NCI-H345 treated with DMSO at 0.1 percent for 48 hours (cell line): Measurements from ENCODE around the gene TUNAR.

ENCODE experiments used
- DNase-seq: peaks from one replicate; lab custom pipeline; 2025; ENCODE audit not compliant: unreplicated experiment; lab: John Stamatoyannopoulos, UW

TUNAR gene

DNA sequence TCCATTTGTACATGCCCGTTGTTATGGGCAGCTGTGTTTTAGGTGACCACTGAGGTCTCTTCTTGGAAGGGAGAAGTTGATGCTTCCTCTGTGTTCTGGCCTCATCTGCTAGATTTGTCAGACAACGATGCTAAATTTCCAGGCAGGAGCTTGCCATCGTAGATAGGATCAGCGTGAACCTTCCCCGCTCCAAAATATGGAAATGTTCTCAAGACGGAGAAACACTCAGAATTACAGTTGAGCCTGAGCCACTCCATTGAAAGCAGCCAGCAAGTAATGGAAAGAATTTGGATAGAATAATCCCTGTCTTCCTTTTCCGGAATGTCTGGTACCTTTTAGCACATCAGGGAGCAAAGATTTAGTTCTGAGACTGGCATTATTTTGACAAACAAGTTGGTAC lies 34.8 kb downstream of the TUNAR start:
- DNase-seq = no peak

DNA sequence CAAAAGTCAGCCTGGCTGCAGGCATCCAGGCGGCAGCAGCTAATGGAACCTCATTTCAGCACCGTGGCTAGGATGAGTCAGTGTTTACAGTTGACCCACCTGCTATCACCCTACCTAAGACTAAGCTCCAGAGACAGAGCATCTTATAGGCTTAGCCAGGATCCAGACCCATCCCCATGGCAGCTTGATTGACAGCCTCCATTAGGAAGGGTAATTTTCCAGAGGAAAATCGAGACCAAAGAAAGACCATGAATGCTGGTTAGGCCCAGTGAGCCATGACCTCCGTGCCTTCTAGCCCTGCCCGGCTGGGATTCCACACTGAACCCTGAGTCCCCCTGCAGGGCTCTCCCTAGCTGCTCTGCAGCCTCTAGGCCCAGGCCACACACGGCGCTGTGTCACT lies 38.7 kb downstream of the TUNAR start:
- DNase-seq = no peak

DNA sequence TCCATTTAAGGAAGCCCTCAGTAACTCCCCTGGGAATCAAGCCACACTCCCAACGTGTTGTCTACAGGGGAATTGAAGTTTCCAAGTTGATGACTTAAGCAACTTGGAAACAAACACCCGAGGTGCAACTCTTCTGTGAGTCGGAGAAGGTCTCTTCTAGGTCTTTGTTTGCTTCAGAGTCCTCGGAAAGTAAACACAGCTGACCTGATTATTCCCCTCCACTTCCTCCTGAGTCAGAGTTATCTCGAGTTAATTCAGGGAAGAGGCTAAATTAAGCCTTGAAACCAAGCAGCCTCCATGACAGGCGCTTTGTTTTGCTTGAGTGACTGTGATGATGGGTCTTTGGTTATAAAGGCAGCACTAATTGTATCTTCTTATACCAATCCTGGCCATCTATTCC lies 41.8 kb downstream of the TUNAR start:
- DNase-seq = no peak

DNA sequence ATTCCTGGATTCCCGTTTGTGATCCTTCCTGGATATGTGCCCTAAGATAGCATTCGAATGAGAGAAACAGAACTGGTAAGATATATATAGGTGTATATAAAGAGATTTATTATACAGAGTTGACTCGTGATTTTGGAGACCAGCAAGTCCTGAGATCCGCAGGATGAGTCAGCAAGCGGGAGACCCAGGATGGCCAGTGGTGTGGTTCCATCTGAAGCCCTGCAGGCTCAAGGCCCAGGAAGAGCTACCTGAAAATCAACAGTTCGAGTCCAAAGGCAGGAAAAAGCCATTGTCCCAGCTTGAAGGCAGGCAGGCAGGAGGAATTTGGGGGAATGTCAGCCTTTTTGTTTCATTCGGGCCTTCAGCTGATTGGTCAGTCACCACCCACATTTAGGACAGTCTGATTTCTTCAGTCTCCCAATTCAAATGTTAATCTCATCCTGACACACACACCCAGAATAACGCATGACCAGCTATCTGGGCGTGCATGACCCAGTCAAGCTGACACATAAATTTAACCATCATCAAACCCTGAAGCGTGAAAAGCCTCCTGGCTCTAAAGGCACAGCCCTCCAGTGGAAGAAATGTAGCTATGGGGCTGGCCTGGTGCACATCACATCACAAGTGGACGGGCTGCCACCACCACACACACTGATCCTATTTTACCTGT lies 44.3 kb downstream of the TUNAR start:
- DNase-seq = no peak

DNA sequence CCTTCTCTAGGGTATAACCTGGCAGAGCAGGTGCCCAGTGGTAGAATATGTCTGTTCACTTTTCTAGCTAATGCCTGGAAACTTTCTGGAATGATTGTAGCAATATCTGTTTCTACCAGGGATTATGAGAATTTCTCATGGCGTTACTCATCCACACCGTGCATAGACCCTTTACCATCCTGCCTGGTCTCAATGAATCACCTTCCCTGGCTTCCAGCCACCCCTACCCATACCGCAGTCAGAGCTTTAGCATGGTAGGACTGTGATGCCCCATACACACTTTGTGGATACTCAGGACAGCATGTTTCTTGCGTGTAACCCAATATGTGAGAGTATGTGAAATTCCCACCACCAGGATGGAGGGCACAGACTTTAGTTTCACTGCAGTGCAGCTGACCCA lies 45.4 kb downstream of the TUNAR start:
- no peak for DNase-seq

DNA sequence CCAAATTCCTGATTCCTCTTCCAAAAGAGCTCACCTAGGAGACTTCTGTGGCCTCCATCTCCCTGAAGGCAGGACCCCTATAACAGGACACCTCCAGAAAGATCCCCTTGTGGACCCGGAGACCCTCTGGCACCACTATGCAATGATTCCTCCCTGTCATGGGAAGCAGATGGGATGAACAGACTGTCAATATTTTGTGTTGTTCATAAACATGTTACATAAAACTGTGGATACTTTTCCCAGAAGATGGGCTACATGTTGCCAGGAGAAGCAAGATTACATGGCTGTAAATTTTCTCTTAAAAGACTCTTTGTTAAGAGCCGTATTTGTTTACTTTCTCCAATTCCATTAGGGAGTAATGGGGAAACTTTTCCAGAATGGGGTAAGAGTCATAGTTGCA lies 52.1 kb downstream of the TUNAR start:
- no peak for DNase-seq

DNA sequence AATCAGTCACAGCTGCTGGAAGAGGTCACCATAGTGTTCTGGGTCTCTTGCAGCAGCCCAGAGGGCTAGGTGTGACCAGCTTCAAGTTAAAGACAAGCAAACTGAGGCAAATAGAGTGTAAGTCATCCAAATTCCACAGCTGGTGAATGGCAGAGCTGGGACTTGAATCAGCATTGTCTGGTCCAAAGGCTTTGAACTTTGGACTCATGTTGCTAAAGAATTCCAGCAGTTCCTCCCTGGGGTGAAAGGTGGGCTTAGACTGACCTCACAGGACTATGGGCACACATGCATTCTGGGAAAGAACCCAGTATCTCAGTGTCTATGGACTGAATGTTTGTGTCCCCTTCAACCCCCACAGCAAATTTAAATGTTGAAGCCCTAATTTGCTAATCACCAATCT lies 54.8 kb downstream of the TUNAR start:
- no peak for DNase-seq

DNA sequence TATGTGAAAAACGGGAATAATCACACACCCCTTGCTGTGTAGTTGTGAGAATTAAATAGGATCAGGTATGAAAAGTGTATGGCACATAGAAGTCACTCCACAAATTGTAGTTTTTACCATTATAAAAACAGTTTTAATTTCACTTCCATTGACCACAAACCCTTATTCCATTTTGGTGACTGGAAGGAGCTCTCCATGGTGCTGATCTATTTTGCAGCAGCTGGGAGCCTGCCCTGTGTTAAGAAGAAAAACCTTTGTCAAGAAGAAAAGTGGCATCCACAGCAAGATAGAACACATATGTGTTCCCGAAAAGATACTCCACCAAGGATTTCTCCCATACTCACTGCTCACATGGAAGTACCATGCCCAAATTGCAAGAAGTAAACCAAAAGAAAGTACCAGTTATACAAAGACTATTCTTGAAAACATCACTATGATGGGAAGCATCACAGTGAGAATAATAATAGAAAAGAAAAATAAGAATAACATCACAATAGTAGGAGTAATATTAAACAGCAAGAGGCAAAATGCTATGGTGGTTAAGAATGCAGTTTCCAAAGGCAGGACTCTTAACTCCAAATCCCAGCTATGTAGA lies 58.7 kb downstream of the TUNAR start:
- no peak for DNase-seq

DNA sequence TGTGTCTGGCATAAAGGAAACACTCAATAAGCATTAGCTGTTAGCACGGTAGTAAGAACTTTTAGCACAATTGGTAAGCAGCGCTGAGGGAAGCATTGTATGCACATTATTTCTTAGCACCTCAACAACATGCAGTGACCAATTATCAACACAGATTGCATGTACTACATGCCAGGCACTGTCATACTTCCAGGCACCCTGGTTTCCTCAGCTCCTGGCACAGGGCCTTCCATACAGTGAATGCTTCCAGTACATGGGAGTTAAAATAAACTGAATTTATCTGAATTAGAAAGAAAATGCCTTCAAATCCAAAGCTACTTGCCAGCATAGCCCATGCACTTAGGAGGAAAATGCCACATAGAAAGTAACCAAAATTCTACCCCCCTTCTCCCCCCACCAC lies 59.4 kb downstream of the TUNAR start:
- no peak for DNase-seq

DNA sequence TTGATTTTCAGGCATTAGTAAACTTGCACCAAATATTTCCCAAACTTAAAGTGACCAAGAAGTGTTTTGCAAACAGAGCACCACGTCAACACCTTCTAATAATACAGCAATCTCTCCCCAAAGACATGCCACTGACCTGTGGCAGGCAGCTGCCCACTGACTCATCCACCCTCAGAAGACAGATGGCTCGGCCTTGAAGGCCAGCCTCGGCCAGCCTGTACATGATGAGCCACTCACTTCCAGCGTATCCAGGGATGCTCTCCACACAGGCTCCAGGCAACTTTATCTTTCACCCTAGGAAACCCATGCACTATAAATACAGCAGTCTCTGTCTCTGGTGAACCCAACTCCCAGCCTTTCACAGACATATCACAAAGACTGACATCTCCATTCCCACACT lies 62.7 kb downstream of the TUNAR start:
- no peak for DNase-seq

DNA sequence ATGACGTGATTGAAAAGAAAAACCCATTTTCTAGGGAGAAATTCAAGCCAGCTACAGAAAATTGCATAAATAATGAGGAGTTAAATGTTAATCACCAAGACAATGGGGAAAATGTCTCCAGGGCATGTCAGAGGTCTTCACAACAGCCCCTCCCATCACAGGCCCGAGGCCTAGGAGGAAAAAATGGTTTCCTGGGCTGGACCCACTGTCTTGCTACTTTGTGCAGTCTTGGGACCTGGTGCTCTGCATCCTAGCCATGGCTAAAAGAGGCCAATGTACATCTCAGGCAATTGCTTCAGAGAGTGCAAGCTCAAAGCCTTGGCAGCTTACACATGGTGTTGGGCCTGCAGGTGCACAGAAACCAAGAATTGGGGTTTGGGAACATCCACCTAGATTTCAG lies 65.3 kb downstream of the TUNAR start:
- DNase-seq = no peak

DNA sequence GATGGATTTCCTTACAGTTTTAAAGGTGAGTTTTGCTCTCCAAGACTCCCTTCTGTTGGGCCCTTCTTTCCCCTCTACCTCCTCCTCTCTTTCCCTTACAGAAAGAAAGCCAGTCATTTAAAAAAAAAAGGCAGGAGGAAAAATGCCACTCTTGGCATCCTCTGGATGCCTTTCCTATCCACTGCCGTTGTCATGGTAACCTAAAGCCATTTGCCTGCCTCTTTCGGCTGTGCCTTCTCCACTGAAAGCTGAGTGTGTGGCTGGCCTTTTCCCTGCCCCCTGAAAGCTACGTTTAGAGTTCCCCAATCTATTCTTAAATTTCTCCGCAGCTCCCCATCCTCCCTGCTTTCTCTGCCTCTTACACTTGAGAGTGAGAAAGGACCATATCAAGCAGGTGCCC lies 67.1 kb downstream of the TUNAR start:
- no peak for DNase-seq

DNA sequence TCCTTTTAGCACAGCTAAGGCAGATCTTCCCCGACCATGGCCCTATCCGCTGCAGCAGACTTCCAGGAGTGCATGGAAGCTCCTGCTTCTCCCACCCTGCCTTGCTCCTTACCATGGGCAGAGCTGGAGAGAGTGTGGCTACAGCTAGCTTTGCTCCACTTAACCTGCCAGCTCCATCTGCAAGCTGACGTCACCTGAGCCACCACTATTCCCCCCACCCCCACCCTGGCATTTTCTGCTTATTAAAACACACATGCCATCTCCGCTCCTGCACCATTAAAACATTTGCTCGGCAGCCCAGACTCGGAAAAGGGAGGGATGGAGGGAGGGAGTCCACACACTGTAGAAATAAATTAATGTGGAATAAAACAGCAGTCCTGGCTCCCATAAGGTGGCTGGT lies 67.8 kb downstream of the TUNAR start:
- no peak for DNase-seq

DNA sequence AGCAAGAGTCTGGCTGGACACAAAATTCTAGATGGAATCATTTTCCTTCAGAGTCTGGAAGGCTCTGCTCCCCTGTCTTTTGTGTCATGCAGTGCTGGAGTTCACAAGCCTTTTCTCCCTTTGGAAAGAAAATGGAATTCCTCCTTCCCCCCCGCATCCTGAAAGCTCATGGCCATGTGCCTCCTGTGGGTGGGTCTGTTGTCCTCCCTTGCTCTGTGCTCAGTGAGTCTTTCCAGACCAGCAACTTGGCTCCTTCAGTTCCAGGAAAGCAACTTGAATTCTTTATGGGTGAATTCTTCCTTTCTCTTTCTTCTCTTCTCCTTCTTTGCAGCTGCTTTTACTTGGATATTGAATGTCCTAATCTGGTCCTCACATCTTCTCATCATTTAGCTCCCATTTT lies 70.2 kb downstream of the TUNAR start:
- no peak for DNase-seq

DNA sequence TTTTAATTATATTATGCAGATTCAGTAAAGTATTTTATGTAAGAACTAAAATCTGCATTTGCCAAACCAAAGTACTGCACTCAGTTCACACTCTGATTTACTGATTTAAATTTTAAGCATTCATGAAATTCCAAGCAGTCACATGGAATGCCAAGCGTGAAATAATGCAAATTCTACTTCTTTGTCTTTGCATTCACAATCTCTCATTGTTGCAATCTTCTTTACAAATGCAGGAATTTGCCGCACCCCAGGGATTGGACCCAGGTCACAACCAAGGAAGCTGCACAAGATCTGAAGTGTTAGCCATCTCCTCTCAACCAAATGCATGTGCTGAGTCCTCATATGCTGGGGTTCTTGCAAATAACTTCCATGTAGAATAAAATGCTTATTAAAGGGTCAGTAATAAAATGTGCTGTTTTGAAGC lies 71.9 kb downstream of the TUNAR start:
- DNase-seq = no peak

DNA sequence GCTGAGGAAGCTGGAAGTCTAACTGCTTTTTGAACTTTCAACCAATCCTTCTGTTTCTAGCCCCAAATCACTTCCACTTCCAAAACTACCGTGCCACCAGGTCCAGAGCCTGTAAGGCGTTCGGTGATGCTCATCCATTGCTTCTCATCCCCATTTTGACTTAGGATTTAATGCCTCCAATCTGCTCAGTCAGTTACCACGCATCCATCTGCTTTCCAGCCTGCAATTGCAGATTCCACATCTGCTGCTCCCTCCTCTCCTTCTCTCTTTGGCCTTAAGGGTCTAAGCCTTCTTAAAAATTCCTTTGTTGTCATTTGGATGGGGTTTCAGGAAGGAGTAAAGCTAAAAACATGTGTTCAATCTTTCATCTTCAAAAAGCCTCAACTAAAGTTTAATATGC lies 74.7 kb downstream of the TUNAR start:
- no peak for DNase-seq

DNA sequence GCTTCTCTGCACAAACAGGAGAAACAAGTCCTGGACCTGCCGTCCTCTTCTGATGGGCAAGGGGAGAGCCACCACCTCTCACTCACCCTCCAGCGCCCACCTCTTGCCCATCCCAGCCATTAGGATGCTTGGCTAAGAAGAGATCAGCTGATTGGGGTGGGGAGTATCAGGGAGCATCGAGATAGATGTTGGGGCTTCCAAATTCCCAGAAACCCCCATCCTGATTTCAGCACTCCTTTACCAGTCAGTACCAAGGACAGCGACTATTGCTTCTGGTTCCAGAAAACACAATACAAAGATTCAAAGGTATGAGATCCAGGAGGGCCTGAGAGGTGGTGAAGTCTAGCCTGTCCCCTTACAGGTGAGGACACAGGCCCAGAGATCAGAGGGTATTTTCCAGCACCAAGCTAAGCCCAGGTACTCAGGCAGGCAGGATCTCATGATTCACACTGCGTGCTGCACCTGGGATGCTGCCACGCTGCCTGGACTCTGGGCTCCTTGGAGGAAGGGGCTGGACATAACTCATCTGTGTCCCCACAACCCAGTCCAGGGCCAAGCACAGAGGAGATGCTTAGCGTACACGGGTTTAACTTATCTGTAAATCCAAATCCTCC lies 76.6 kb downstream of the TUNAR start:
- no peak for DNase-seq

DNA sequence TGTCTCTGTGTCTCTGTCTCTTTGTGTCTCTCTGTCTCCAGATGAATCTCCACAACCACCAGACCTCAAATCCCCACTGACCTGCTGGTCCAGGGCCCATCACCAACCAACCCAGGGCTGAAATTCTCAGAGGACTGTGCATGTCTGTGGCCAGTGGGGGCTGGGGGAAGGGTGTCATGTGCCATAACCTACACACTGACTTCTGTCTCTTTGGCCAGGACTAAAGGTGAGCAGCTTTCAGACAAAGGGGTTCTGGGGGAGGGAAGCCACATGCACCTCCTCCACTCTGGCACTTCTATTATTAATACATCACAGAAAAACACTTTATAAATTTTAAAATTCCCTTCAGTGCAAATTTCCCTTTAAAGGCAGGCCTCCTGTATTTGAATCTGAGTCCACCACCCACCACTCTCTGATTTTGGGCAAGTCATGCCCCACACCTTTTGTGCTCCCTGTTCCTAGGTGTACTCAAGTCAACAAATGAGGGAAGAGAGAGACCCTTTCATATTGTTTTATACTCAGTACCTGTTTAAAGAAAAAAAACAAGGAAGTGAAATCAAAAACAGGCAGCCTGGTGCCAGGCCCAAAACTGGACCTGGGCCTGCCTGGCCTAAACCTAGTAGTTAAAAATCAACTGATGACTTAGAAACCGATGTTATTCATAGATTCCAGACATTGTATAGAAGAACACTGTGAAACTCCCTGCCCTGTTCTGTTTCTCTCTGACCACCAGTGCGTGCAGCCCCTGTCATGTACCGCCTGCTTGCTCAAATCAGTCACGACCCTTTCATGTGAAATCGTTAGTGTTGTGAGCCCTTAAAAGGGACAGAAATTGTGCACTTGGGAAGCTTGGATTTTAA lies 80.2 kb downstream of the TUNAR start:
- DNase-seq = no peak

DNA sequence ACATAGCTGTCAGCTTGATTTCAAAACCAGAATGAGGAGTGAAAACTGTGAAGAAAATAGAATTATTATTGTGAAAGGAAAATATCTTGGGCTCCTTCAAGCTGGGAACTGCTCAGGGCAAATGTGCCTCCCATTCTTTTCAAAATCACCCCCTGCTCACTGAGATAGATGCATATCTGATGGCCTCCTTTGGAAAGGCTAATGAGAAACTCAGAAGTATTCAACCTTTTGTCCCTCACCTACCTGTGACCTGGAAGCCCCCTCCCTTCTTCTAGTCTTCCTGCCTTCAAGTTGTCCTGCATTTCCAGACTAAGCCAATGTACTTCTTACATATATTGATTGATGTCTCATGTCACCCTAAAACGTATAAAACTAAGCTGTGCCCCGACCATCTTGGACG lies 81.5 kb downstream of the TUNAR start:
- no peak for DNase-seq

DNA sequence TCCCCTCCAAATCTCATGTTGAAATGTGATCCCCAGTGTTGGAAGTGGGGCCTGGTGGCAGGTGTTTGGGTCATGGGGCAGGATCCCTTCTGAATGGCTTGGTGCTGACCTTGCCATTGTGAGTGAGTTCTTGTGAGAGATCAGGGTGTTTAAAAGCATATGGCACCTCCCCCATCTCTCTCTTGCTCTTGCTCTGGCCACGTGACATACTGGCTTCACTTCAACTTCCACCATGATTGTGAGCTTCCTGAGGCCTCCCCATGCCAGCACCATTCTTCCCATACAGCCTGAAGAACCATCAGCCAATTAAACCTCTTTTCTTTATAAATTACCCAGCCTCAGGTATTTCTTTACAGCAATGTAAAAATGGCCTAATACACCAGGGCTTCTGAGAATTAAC lies 82.7 kb downstream of the TUNAR start:
- DNase-seq = no peak

DNA sequence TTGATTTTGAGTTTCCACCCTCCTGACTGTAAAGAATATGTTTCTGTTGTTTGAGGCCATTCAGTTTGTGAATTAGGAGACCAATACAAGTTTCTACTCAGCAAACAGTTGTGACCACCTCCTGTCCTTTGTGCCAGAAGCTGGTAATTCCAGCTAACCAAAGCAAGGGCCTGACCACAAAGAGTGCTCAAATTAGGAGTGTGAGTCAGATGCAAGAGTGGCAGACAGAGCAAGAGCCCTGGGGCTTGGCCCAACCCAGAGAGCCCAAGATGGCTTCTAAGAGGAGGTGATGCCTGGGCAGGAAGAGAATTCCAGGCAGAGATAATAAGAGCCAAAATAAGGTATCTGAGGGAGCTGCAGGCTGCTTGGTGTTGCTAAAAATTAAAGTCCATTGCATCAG lies 84.8 kb downstream of the TUNAR start:
- no peak for DNase-seq

DNA sequence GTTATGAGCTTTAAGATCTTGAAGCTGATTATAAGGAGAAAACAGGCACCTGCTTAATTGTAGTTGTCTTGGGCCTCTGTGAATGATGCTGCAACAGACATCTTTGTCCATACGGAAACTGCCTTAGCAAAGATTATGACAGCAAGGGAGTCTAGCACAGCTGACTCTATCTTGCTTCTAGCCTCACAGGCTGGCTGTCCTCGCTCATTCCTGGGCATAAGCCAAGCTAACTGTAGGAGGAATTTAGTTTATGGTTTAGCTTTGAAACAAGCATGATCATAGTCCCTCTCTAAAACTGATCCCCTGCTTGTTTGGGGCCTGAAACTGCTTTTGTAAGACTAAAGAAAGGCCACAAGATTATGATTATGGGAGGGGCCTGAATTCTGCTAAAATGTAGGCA lies 88.3 kb downstream of the TUNAR start:
- DNase-seq = no peak
